Kidney (tissue), 22 donors: ENCODE results near the gene OR52L1. TPM values are rescaled to one million over a fixed set of nuclear protein-coding genes. Genes with fewer than 3 reads are reported as not detected.

Experiments
- DNase-seq, 5 donors: peaks; one replicate each; pipeline ENCODE4 v3.0.0-alpha.2; 2013 to 2020
- FAIRE-seq: peaks from 2 replicates; lab custom pipeline; 2012; peaks lifted over from hg19 to GRCh38; lab: Jason Lieb, UNC
- H3K27ac ChIP-seq, 2 donors: one replicate each; pipeline ENCODE4 v1.7.0; 2013; ENCODE audit warnings: low read depth in 2 of 2, low read length in 2 of 2, inconsistent platforms in 1 of 2
- H3K27me3 ChIP-seq: one replicate; pipeline ENCODE4 v1.7.1; 2013; ENCODE audit warnings: low read length, inconsistent platforms; ENCODE audit not compliant: control insufficient read depth, insufficient read depth
- H3K36me3 ChIP-seq, 3 donors: one replicate each; pipeline versions ENCODE4 v1.7.0 to v1.7.1; 2013; ENCODE audit warnings: low read length in 3 of 3, control low read depth in 1 of 3, inconsistent platforms in 1 of 3; ENCODE audit not compliant: insufficient read depth in 3 of 3, control insufficient read depth in 2 of 3
- H3K4me1 ChIP-seq, 3 donors: one replicate each; pipeline versions ENCODE4 v1.7.0 to v1.7.1; 2013; ENCODE audit warnings: low read length in 3 of 3, inconsistent platforms in 1 of 3, low read depth in 1 of 3; ENCODE audit not compliant: control insufficient read depth in 2 of 3, insufficient read depth in 2 of 3
- H3K4me3 ChIP-seq, 3 donors: one replicate each; pipeline versions ENCODE4 v1.7.0 to v1.8.1; 2013; ENCODE audit warnings: low read length in 3 of 3, control low read depth in 1 of 3, inconsistent platforms in 1 of 3
- H3K9ac ChIP-seq, 3 donors: one replicate each; pipeline versions ENCODE4 v1.7.0 to v1.7.1; 2013; ENCODE audit warnings: low read length in 3 of 3, control low read depth in 1 of 3, inconsistent platforms in 1 of 3
- H3K9me3 ChIP-seq, 3 donors: one replicate each; pipeline versions ENCODE4 v1.7.0 to v1.7.1; 2013; ENCODE audit warnings: low read length in 3 of 3, control low read depth in 1 of 3, inconsistent platforms in 1 of 3; ENCODE audit not compliant: control insufficient read depth in 2 of 3, insufficient read depth in 1 of 3
- CTCF ChIP-seq: IDR thresholded peaks from 3 replicates; pipeline ENCODE4 v1.5.1; 2012; ENCODE audit warnings: mild to moderate bottlenecking, moderate library complexity, borderline replicate concordance; ENCODE audit not compliant: insufficient read depth; ENCODE audit errors: extremely low read depth
- intact Hi-C: fragments of 100-400 bp; cut with DNase I; formaldehyde crosslinking; loops from one replicate; pipeline ENCODE4 v1.11.1; 2022
- long read RNA-seq, 10 donors: library from polyadenylated mRNA in 1 of 10; unstranded in 1 of 10; transcript quantifications; one replicate each; pipeline ENCODE4 v2.0.0 and lab custom pipeline, GENCODE V29; 2021 to 2026
- polyA plus RNA-seq: library from polyadenylated mRNA; stranded (reverse); fragments of 350-450 nt; fragmentation: Illumina TruSeq; extraction: RNeasy Lipid Tissue Mini Kit (QIAGEN cat#74804); gene quantifications from one replicate; pipeline ENCODE4 v1.2.3, GENCODE V29; 2014; ENCODE audit warnings: low read depth, low replicate concordance; ENCODE audit not compliant: insufficient read depth
- total RNA-seq: library from RNA; stranded (reverse); fragmentation: NEBNext Ultra II Directional; extraction: Animal tissue kit (Norgen Biotek cat#: 25700); gene quantifications from one replicate; pipeline ENCODE4 v1.2.1, GENCODE V29; 2021
- donor health status: control.
- donor health status: control.
- donor health status: control.
- donor health status: control.
- donor health status: control.
- donor health status: DM: yes; HTN: yes; CAD: no.
- donor health status: Normal renal cell carcinoma (clear cell type).

Gene OR52L1
- not detected for total RNA-seq
- polyA plus RNA-seq = not detected
- long read RNA-seq, donor 1 = 0 reads
- long read RNA-seq, donor 2 = 0 reads
- long read RNA-seq, donor 3 = 0 reads
- long read RNA-seq, donor 4 = 0 reads
- long read RNA-seq, donor 5 = 0 reads
- long read RNA-seq, donor 6 = 0 reads
- long read RNA-seq, donor 7 = 0 reads
- long read RNA-seq, donor 8 = 0 reads
- long read RNA-seq, donor 9 = 0 reads
- long read RNA-seq, donor 10 = 0 reads

DNA sequence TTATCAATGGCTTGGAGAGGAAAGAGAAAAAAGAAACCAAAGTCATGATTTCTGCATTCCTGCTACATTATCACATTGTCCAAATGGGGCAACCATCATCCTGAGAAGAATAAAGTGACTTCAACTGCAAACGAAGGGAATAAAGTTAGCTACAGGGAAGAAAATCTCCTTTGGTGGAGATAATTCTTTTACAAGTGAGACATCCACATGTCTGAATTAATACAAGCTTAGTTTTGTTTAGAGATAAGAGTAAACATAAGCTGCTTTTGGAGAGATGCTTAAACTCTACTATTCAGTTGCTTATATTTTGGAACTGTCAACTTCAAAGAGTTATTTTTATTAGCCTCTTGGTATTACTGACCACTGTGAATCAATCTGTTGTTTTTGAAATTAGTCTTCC lies at the start of gene OR52L1:
TSS of gene OR52L1 (minus strand) at position 101 of the 400 bp plus-strand sequence. CDS start at position 46, 55 bp downstream.
- DNase-seq (no peak), FAIRE-seq (no peak)
- Histone ChIP-seq H3K9ac (no peak within 1 kb of the TSS), H3K4me1 (no peaks in the 10 kb centered on the region), H3K9me3 (no peaks in the 10 kb centered on the region), H3K27me3 (no peaks in the 10 kb centered on the region), H3K27ac (no peak within 1 kb of the TSS), H3K4me3 (no peak within 1 kb of the TSS), H3K36me3 (no peaks in the 10 kb centered on the region)
- intact Hi-C loops = no loop called here
- TF ChIP-seq CTCF = no peak

DNA sequence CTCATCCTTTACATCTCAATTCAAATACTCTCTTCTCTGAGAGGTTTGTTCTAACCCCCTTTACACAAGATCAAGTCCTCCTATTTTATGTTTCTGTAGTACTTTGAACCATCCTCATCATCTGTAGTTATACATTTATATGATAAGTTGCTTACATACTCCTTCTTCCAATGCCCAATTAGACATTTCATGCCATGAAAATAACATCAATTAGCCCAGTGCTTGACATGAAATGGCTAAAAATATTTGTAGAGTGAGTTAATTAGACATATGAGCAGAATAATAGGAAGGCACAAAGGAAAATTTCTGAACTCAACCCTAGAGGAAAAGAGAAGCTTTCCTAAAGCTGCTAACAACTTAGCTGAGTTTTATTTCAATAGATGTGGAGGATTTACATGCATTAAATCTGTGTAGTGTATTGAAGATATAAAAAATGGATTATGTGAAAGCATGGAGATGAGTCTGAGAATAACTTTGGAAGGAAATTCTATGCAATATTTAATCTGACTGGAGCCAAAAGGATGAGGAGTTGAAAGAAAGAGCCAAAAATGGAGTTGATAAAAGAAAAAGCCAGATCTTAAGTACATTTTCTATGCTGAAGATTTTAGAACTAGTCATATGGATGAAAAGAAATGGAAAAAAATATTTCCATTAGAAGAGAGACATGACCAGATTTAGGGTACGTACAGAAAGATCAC lies 44.1 kb upstream of the OR52L1 start, which contains the start of gene OR56A1:
TSS of gene OR56A1 (minus strand) at position 51 of the 698 bp plus-strand sequence. CDS start 3,066 bp downstream, outside the sequence.
- Histone ChIP-seq H3K36me3 (no peaks in the 10 kb centered on the region), H3K27ac (no peak within 1 kb of the TSS), H3K9me3 (no peaks in the 10 kb centered on the region), H3K27me3 (no peaks in the 10 kb centered on the region), H3K9ac (no peak within 1 kb of the TSS), H3K4me1 (no peaks in the 10 kb centered on the region), H3K4me3 (no peak within 1 kb of the TSS)
- intact Hi-C loops = no loop called here
- no peak for TF ChIP-seq CTCF
- no peak for DNase-seq
- no peak for FAIRE-seq

DNA sequence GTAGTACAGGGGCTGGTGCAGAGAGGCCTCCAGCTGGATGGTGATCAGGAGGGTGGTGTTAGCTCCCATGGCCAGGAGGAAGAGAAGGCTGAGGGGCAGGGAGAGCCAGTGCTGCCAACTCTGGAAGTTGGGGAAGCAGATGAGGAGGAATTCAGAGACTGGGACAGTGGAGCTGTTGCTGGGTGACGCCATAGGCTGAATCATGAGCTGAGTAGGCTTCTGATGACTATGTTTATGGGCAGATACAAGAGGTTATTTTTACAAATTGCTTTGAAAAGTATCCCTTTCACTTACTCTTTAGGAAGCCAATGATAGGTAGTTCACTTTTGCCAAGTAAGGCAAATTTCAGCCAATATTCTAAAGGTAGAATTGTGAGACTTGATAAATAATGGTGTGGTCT lies 40.7 kb upstream of the OR52L1 start:
- H3K27me3 ChIP-seq = no peaks in the 10 kb centered on the region
- H3K27ac ChIP-seq = no peak overlapping the region
- H3K4me1 ChIP-seq = no peaks in the 10 kb centered on the region
- DNase-seq (no peak), FAIRE-seq (no peak)
- H3K36me3 ChIP-seq = no peaks in the 10 kb centered on the region
- intact Hi-C loops = no loop called here
- H3K9me3 ChIP-seq = no peaks in the 10 kb centered on the region
- TF ChIP-seq CTCF = no peak
- no peak overlapping the region for H3K9ac ChIP-seq
- no peak overlapping the region for H3K4me3 ChIP-seq
